AG09319 (cell line): ENCODE results near the gene CLCA2.

Experiments used
- DNase-seq: peaks from one replicate; pipeline ENCODE4 v3.0.0-alpha.2; 2010; ENCODE audit warnings: low read depth; ENCODE audit errors: extremely low read depth
- CTCF ChIP-seq: IDR thresholded peaks from 2 replicates; pipeline ENCODE4 v1.5.1; 2011; ENCODE audit warnings: low read depth, mild to moderate bottlenecking, inconsistent platforms, low read length, moderate library complexity

Gene CLCA2

GRCh38 chr1:86461482-86461881, 37.5 kb downstream of the CLCA2 start:
- no peak for TF ChIP-seq CTCF
- no peak for DNase-seq

- DNase-seq, result no peak
- TF ChIP-seq CTCF, result no peak
Observed at GRCh38 chr1:86464819-86465218, 40.8 kb downstream of the CLCA2 start.

GRCh38 chr1:86466109-86466844, 42.3 kb downstream of the CLCA2 start:
- no peak for DNase-seq
- no peak for TF ChIP-seq CTCF

GRCh38 chr1:86466986-86467385, 43.0 kb downstream of the CLCA2 start:
- no peak for DNase-seq
- no peak for TF ChIP-seq CTCF

- DNase-seq, result no peak
- no peak for TF ChIP-seq CTCF
Observed at GRCh38 chr1:86468501-86468977, 44.6 kb downstream of the CLCA2 start, which contains the start of gene CLCA1. CLCA1 (plus strand) TSS chr1:86468927; CDS start chr1:86468972, 45 bp downstream.

- DNase-seq, result no peak
- TF ChIP-seq CTCF, result no peak
Observed at GRCh38 chr1:86470859-86471258, 46.9 kb downstream of the CLCA2 start.

GRCh38 chr1:86471291-86471690, 47.3 kb downstream of the CLCA2 start:
- no peak for TF ChIP-seq CTCF
- no peak for DNase-seq
